Kidney epithelial cell (primary cell): Measurements from ENCODE around the gene SLC41A3. TPM values are rescaled to one million over a fixed set of nuclear protein-coding genes. Genes with fewer than 3 reads are reported as not detected.
"Not testable (repeated sequence)": the region's sequence is repeated elsewhere in the genome, so short reads cannot be mapped to it uniquely, and the experiment has no call there.

Experiments
- DNase-seq: peaks from one replicate; pipeline ENCODE4 v3.0.0-alpha.2; 2010; ENCODE audit warnings: low read depth
- H3K27me3 ChIP-seq: 2 replicates; pipeline ENCODE4 v1.6.0; 2011; ENCODE audit warnings: low read length; ENCODE audit not compliant: control insufficient read depth, insufficient read depth
- H3K36me3 ChIP-seq: 2 replicates; pipeline ENCODE4 v1.5.1; 2011; ENCODE audit warnings: low read length; ENCODE audit not compliant: control insufficient read depth, insufficient read depth
- H3K4me3 ChIP-seq: 2 replicates; pipeline ENCODE4 v1.5.1; 2011; ENCODE audit warnings: low read depth, mild to moderate bottlenecking, control low read depth, low read length
- CTCF ChIP-seq: IDR thresholded peaks from 2 replicates; pipeline ENCODE4 v1.5.1; 2011; ENCODE audit warnings: mild to moderate bottlenecking, moderate library complexity, low read length, control low read depth, inconsistent platforms; ENCODE audit not compliant: insufficient read depth, poor library complexity, severe bottlenecking
- total RNA-seq: library from RNA; depleted of rRNA; stranded (reverse); fragments of >200 nt; gene quantifications from 2 replicates; pipeline ENCODE4 v1.2.3, GENCODE V29; 2015

SLC41A3 gene
- total RNA-seq, 1 donor from 2014 or later = 74.9 TPM

GRCh38 chr3:125959317-125960065, 124.4 kb downstream of the SLC41A3 start:
- Histone ChIP-seq H3K36me3 (no peaks in the 10 kb centered on the region), H3K4me3 (no peak overlapping the region), H3K27me3 (peaks cover 5% of the 10 kb centered on the region)
- no peak for TF ChIP-seq CTCF
- no peak for DNase-seq

- no peak for DNase-seq
- no peaks in the 10 kb centered on the region for H3K36me3 ChIP-seq
- TF ChIP-seq CTCF = no peak
- H3K4me3 ChIP-seq = no peak overlapping the region
- H3K27me3 ChIP-seq = peaks cover 5% of the 10 kb centered on the region
Measured at GRCh38 chr3:125958511-125959316, 125.2 kb downstream of the SLC41A3 start.

- peaks cover 5% of the 10 kb centered on the region for H3K27me3 ChIP-seq
- no peak for TF ChIP-seq CTCF
- H3K36me3 ChIP-seq = no peaks in the 10 kb centered on the region
- no peak for DNase-seq
- H3K4me3 ChIP-seq = no peak overlapping the region
Measured at GRCh38 chr3:125957674-125958510, 126.0 kb downstream of the SLC41A3 start.

GRCh38 chr3:125957020-125957419, 126.9 kb downstream of the SLC41A3 start:
- not testable (repeated sequence) for DNase-seq, H3K4me3 ChIP-seq, H3K36me3 ChIP-seq, H3K27me3 ChIP-seq

Other genes starting within 250 kb of the SLC41A3 start
- not detected in 2 replicates for gene ROPN1B, start 114.9 kb downstream of the SLC41A3 start, total RNA-seq
- gene ALDH1L1, start 96.5 kb upstream of the SLC41A3 start, total RNA-seq = 1.0 and 1.2 TPM in 2 replicates